IMR-90 (cell line): ENCODE data around the gene USP54. TPM values are rescaled to one million over a fixed set of nuclear protein-coding genes. Genes with fewer than 3 reads are reported as not detected.

Source experiments
- ATAC-seq: fragments of 200-7000 bp; cut with Tn5 transposase; 2 replicates; pipeline ENCODE4 v1.9.1; 2020; ENCODE audit warnings: low read depth, mild to moderate bottlenecking, moderate library complexity
- BruUV-seq: library from RNA; stranded (reverse); fragments of 400-500 nt; replicated peaks from 2 replicates; lab custom pipeline; 2021; lab: Mats Ljungman, UMichigan
- CTCF ChIA-PET: fragments of 300-600 bp; formaldehyde crosslinking; extraction: SDS; loops from one replicate; lab custom pipeline; 2021; ENCODE audit warnings: antibody characterized with exemption; lab: Yijun Ruan, JAX
- POLR2A ChIA-PET: fragments of 300-600 bp; sonication (Branson Sonifier 250); formaldehyde crosslinking; loops from one replicate; lab custom pipeline; 2022; ENCODE audit warnings: antibody characterized with exemption; ENCODE audit not compliant: unreplicated experiment; lab: Charles Lee
- DNase-seq: peaks from one replicate; pipeline ENCODE4 v3.0.0; 2013
- H2AFZ ChIP-seq: replicated peaks from 2 replicates; pipeline ENCODE3; 2013; ENCODE audit warnings: low read length, mild to moderate bottlenecking; ENCODE audit not compliant: poor library complexity
- H2AK5ac ChIP-seq: 2 replicates; pipeline ENCODE4 v1.6.1; 2013; ENCODE audit warnings: low read depth, low read length, inconsistent platforms
- H2AK9ac ChIP-seq: replicated peaks from 2 replicates; pipeline ENCODE3; 2013; ENCODE audit warnings: mild to moderate bottlenecking, low read depth, low read length, moderate library complexity; ENCODE audit not compliant: poor library complexity
- H2BK120ac ChIP-seq: 2 replicates; pipeline ENCODE4 v1.6.1; 2013; ENCODE audit warnings: low read depth, low read length, inconsistent platforms
- H2BK15ac ChIP-seq: 3 replicates; pipeline ENCODE4 v1.6.1; 2013; ENCODE audit warnings: low read depth, low read length, inconsistent platforms
- H2BK20ac ChIP-seq: 2 replicates; pipeline ENCODE4 v1.6.1; 2013; ENCODE audit warnings: low read depth, mild to moderate bottlenecking, inconsistent platforms, low read length, moderate library complexity
- H2BK5ac ChIP-seq: 2 replicates; pipeline ENCODE4 v1.6.1; 2013; ENCODE audit warnings: mild to moderate bottlenecking, low read depth, low read length, inconsistent platforms; ENCODE audit not compliant: poor library complexity, severe bottlenecking
- H3K14ac ChIP-seq: replicated peaks from 2 replicates; pipeline ENCODE4 v1.6.1; 2013; ENCODE audit warnings: low read depth, low read length, inconsistent platforms
- H3K18ac ChIP-seq: 2 replicates; pipeline ENCODE4 v1.6.1; 2013; ENCODE audit warnings: low read depth, low read length, control low read depth
- H3K23ac ChIP-seq: 2 replicates; pipeline ENCODE4 v1.6.1; 2013; ENCODE audit warnings: low read depth, low read length, inconsistent platforms
- H3K27ac ChIP-seq: 2 replicates; pipeline ENCODE4 v1.5.1; 2013; ENCODE audit warnings: mild to moderate bottlenecking, control low read depth, low read length; ENCODE audit not compliant: insufficient read depth
- H3K27me3 ChIP-seq: 2 replicates; pipeline ENCODE4 v1.6.1; 2013; ENCODE audit warnings: low read length; ENCODE audit not compliant: control insufficient read depth, insufficient read depth
- H3K36me3 ChIP-seq: 2 replicates; pipeline ENCODE4 v1.6.1; 2013; ENCODE audit warnings: low read length, mixed read lengths; ENCODE audit not compliant: control insufficient read depth, insufficient read depth
- H3K4ac ChIP-seq: 2 replicates; pipeline ENCODE4 v1.6.1; 2013; ENCODE audit warnings: low read depth, low read length, inconsistent platforms
- H3K4me1 ChIP-seq: 2 replicates; pipeline ENCODE4 v1.6.1; 2013; ENCODE audit warnings: low read length, mixed read lengths; ENCODE audit not compliant: control insufficient read depth, insufficient read depth
- H3K4me2 ChIP-seq: 2 replicates; pipeline ENCODE4 v1.6.1; 2013; ENCODE audit warnings: low read depth, mild to moderate bottlenecking, control low read depth, low read length, moderate library complexity
- H3K4me3 ChIP-seq: 2 replicates; pipeline ENCODE4 v1.5.1; 2013; ENCODE audit warnings: low read depth, mild to moderate bottlenecking, control low read depth, low read length, moderate library complexity; ENCODE audit not compliant: insufficient read depth
- H3K56ac ChIP-seq: 2 replicates; pipeline ENCODE4 v1.6.1; 2013; ENCODE audit warnings: low read length, inconsistent platforms; ENCODE audit not compliant: insufficient read depth; ENCODE audit errors: extremely low read depth
- H3K79me1 ChIP-seq, 2 experiments: 2 replicates each; pipeline ENCODE4 v1.6.1; 2013; ENCODE audit warnings: low read length in 2 of 2, inconsistent platforms in 1 of 2, low read depth in 1 of 2
- H3K9ac ChIP-seq: 2 replicates; pipeline ENCODE4 v1.6.1; 2013; ENCODE audit warnings: low read depth, low read length, control low read depth
- H3K9me1 ChIP-seq: 2 replicates; pipeline ENCODE4 v1.6.1; 2013; ENCODE audit warnings: low read length, inconsistent platforms; ENCODE audit not compliant: insufficient read depth
- H3K9me3 ChIP-seq: 2 replicates; pipeline ENCODE4 v1.6.1; 2013; ENCODE audit warnings: low read length; ENCODE audit not compliant: control insufficient read depth, insufficient read depth
- H4K20me1 ChIP-seq: 2 replicates; pipeline ENCODE4 v1.6.1; 2013; ENCODE audit warnings: low read length, inconsistent platforms; ENCODE audit not compliant: insufficient read depth
- H4K5ac ChIP-seq: 2 replicates; pipeline ENCODE4 v1.6.1; 2013; ENCODE audit warnings: mild to moderate bottlenecking, low read depth, low read length, control low read depth
- H4K8ac ChIP-seq, 2 experiments: 2 replicates each; pipeline ENCODE4 v1.6.1; 2013; ENCODE audit warnings: low read depth in 2 of 2, low read length in 2 of 2, control low read depth in 1 of 2, inconsistent platforms in 1 of 2
- H4K91ac ChIP-seq: 2 replicates; pipeline ENCODE4 v1.6.1; 2013; ENCODE audit warnings: low read depth, low read length, inconsistent platforms; ENCODE audit not compliant: insufficient read depth
- CHD1 ChIP-seq: IDR thresholded peaks from 2 replicates; pipeline ENCODE4 v1.6.1; 2012; ENCODE audit warnings: low read depth, low read length, improper control_type of control experiment
- CTCF ChIP-seq: conservative IDR thresholded peaks from 2 replicates; pipeline ENCODE4 v1.5.1; 2012; ENCODE audit warnings: mild to moderate bottlenecking, low read depth, low read length, improper control_type of control experiment
- ELK1 ChIP-seq: fragments of 150-350 bp; IDR thresholded peaks from 2 replicates; pipeline ENCODE4 v1.6.1; 2016; ENCODE audit warnings: low read depth, mild to moderate bottlenecking, low read length, moderate library complexity, borderline replicate concordance
- FOS ChIP-seq: fragments of 150-350 bp; IDR thresholded peaks from 2 replicates; pipeline ENCODE4 v1.6.1; 2016; ENCODE audit warnings: low read depth, low read length
- MAFK ChIP-seq: IDR thresholded peaks from 2 replicates; pipeline ENCODE4 v1.6.1; 2012; ENCODE audit warnings: low read depth, low read length, improper control_type of control experiment
- MXI1 ChIP-seq: IDR thresholded peaks from 2 replicates; pipeline ENCODE4 v1.6.1; 2012; ENCODE audit warnings: low read depth, mild to moderate bottlenecking, low read length, moderate library complexity, borderline replicate concordance
- POLR2A ChIP-seq: IDR thresholded peaks from 2 replicates; pipeline ENCODE4 v1.6.1; 2012; ENCODE audit warnings: mild to moderate bottlenecking, low read depth, low read length
- RAD21 ChIP-seq: IDR thresholded peaks from 2 replicates; pipeline ENCODE4 v1.6.1; 2012; ENCODE audit warnings: low read length, improper control_type of control experiment
- RCOR1 ChIP-seq: IDR thresholded peaks from 2 replicates; pipeline ENCODE4 v1.6.1; 2012; ENCODE audit warnings: mild to moderate bottlenecking, low read length, improper control_type of control experiment; ENCODE audit not compliant: insufficient replicate concordance
- RFX5 ChIP-seq: IDR thresholded peaks from 2 replicates; pipeline ENCODE4 v1.8.0; 2012; ENCODE audit warnings: low read depth, mild to moderate bottlenecking, low read length, moderate library complexity
- SMC3 ChIP-seq: fragments of 150-350 bp; IDR thresholded peaks from 2 replicates; pipeline ENCODE4 v1.6.1; 2016; ENCODE audit warnings: low read depth, mild to moderate bottlenecking, antibody characterized with exemption, low read length, moderate library complexity
- WGBS, 2 experiments: methylation state at CpG; one replicate each; pipeline versions ENCODE4 v1.1.5 to v1.1.7; 2013; ENCODE audit warnings: missing lambda C conversion rate in 2 of 2; ENCODE audit not compliant: insufficient read length in 1 of 2; ENCODE audit errors: extremely low coverage in 2 of 2; 5-methylcytosine and 5-hydroxymethylcytosine counted together
- dilution Hi-C: fragments of 300-500 bp; cut with HindIII; formaldehyde crosslinking; loops from one replicate; pipeline ENCODE4 v1.14.3; 2018; ENCODE audit warnings: low sequenced_read_pairs; ENCODE audit not compliant: unreplicated experiment
- in situ Hi-C: fragments of 300-500 bp; cut with MboI; formaldehyde crosslinking; loops from 3 replicates; pipeline ENCODE4 v1.14.3; 2019; ENCODE audit warnings: low sequenced_read_pairs, inconsistent platforms, mixed read lengths
- intact Hi-C: fragments of 100-400 bp; cut with micrococcal nuclease; formaldehyde crosslinking; loops from 2 replicates; pipeline ENCODE4 v1.10.0; 2022
- polyA plus RNA-seq, 3 experiments: library from polyadenylated mRNA; depleted of rRNA; stranded (reverse); fragments of >200 nt; gene quantifications; 2 replicates each; pipeline ENCODE4 v1.2.3, GENCODE V29; 2012; ENCODE audit warnings: low replicate concordance in 1 of 3
- total RNA-seq: library from RNA; depleted of rRNA; stranded (reverse); fragments of >200 nt; gene quantifications from 2 replicates; pipeline ENCODE4 v1.2.3, GENCODE V29; 2012

Gene USP54
- total and polyA plus RNA-seq, 2 of the 4 experiments (the other 2 are of a cell fraction), result 4.0 to 7.9 TPM

GRCh38 chr10:73584737-73585136 is 6.4 kb downstream of the USP54 start:
- no CpG with 5 or more reads among the region's 2 CpGs for WGBS, 2 experiments
- TF ChIP-seq CHD1 (no peak), ELK1 (no peak), FOS (no peak), RCOR1 (no peak), RAD21 (no peak), CTCF (no peak), MXI1 (no peak), RFX5 (no peak), SMC3 (no peak), MAFK (no peak), POLR2A (no peak)
- ATAC-seq (no peak), DNase-seq (peak; percentile 52)
- dilution Hi-C loops (no loop called here), intact Hi-C loops (no loop called here), in situ Hi-C loops (no loop called here)
- no peaks in the 10 kb centered on the region; the same call in 1 of the 2 replicates for H3K9me1 ChIP-seq
- H3K9ac ChIP-seq, result no peak overlapping the region
- H2BK20ac ChIP-seq, result no peak overlapping the region
- H3K14ac ChIP-seq, result 0 out of 2 replicates have a peak overlapping the region, but pooled peaks have one; percentile 37
- no peak overlapping the region for H4K91ac ChIP-seq
- no peak overlapping the region for H2AK9ac ChIP-seq
- H3K4ac ChIP-seq, result no peak overlapping the region
- H2BK15ac ChIP-seq, result no peak overlapping the region
- H3K18ac ChIP-seq, result no peak overlapping the region
- no peak overlapping the region for H2AK5ac ChIP-seq
- peaks cover 0 to 6% of the 10 kb centered on the region in 2 experiments; a peak in 2 of 4 replicates for H3K79me1 ChIP-seq
- ChIA-PET CTCF (no interaction called here), POLR2A (no interaction called here)
- no peak overlapping the region for H4K8ac ChIP-seq
- no peak overlapping the region for H4K5ac ChIP-seq
- no peak overlapping the region for H3K23ac ChIP-seq
- peaks cover 3% of the 10 kb centered on the region for H3K9me3 ChIP-seq
- H4K20me1 ChIP-seq, result no peaks in the 10 kb centered on the region
- H3K4me3 ChIP-seq, result no peak overlapping the region
- H3K27ac ChIP-seq, result no peak overlapping the region
- no peaks in the 10 kb centered on the region for H3K27me3 ChIP-seq
- H3K4me1 ChIP-seq, result peaks cover 6% of the 10 kb centered on the region
- H3K36me3 ChIP-seq, result no peaks in the 10 kb centered on the region
- no TSS peak for BruUV-seq
- no peak overlapping the region for H2BK120ac ChIP-seq
- H2AFZ ChIP-seq, result no peak overlapping the region
- no peak overlapping the region for H2BK5ac ChIP-seq
- H3K56ac ChIP-seq, result no peak overlapping the region
- H3K4me2 ChIP-seq, result no peak overlapping the region
